Activated naive CD8-positive, alpha-beta T cell treated with anti-CD3 and anti-CD28 coated beads, Interleukin-2, amount 10 ng/mL, durations not matched to agents 7 days and 5 days (primary cell): Measurements from ENCODE around the gene ACTR3C. TPM values are rescaled to one million over a fixed set of nuclear protein-coding genes. Genes with fewer than 3 reads are reported as not detected.
"Not testable (repeated sequence)": the region's sequence is repeated elsewhere in the genome, so short reads cannot be mapped to it uniquely, and the experiment has no call there.

Experiments used
- ATAC-seq: fragments of 150-1000 bp; cut with Tn5 transposase; one replicate; pipeline ENCODE4 v1.10.0; 2021; ENCODE audit warnings: low read depth, moderate library complexity
- POLR2A ChIA-PET: fragments of 350-600 bp; sonication (Branson Sonifier 250); formaldehyde crosslinking; loops from one replicate; lab custom pipeline; 2021; ENCODE audit warnings: antibody characterized with exemption; lab: Charles Lee
- DNase-seq: peaks from one replicate; pipeline ENCODE4 v3.0.0; 2021
- H3K27ac Mint-ChIP-seq: one replicate; pipeline ENCODE4 v1.8.0; 2022; ENCODE audit warnings: mild to moderate bottlenecking, mixed read lengths
- H3K27me3 Mint-ChIP-seq: one replicate; pipeline ENCODE4 v1.8.0; 2022; ENCODE audit warnings: mild to moderate bottlenecking, moderate library complexity, mixed read lengths
- H3K36me3 Mint-ChIP-seq: one replicate; pipeline ENCODE4 v1.8.0; 2021; ENCODE audit warnings: mild to moderate bottlenecking, mixed read lengths
- H3K4me1 Mint-ChIP-seq: one replicate; pipeline ENCODE4 v1.8.0; 2021; ENCODE audit warnings: mixed read lengths
- H3K4me3 Mint-ChIP-seq: one replicate; pipeline ENCODE4 v1.8.0; 2022; ENCODE audit warnings: mild to moderate bottlenecking, moderate library complexity, mixed read lengths
- H3K9me3 Mint-ChIP-seq: one replicate; pipeline ENCODE4 v1.8.0; 2021; ENCODE audit warnings: mixed read lengths
- total RNA-seq, 2 experiments: library from RNA; stranded (reverse); gene quantifications; one replicate each; pipeline ENCODE4 v1.2.3, GENCODE V29; 2021

ACTR3C gene
- total RNA-seq, 2 experiments from 2014 or later = 6.4 to 7.0 TPM

DNA sequence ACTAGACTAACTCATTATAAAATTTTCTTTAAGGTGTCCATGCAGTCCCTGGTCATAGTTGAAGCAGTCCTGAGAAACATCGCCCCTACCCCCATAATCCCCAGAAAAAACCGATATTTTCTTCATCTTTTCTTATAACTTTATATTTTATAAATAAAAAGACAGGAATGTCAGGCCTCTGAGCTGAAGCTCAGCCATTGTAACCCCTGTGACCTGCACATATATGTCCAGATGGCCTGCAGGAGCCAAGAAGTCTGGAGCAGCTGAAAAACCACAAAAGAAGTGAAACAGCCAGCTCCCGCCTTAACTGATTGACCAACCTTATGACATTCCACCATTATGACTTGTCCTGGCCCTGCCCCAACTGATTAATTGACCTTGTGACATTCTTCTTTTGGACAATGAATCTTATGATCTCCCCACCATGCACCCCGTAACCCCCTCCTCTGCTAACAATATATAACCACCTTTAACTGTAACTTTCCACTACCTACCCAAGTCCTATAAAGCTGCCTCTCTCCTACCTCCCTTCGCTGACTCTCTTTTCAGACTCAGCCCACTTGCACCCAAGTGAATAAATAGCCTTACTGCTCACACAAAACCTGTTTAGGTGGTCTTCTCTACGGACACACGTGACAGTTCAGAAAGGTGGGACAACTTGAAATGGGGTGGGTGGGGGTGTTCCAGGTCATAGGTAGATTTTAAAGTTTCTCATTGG lies 10.5 kb downstream of the ACTR3C start:
- ATAC-seq, H3K4me3 Mint-ChIP-seq, H3K36me3 Mint-ChIP-seq, DNase-seq, H3K9me3 Mint-ChIP-seq, H3K27me3 Mint-ChIP-seq, H3K4me1 Mint-ChIP-seq, H3K27ac Mint-ChIP-seq: not testable (repeated sequence)
- POLR2A ChIA-PET = interaction anchor here (2.5 kb wide), 1 partner anchor 10 kb away, joined by 10 read pairs; the partner anchor contains the start of genes ACTR3C and LRRC61

DNA sequence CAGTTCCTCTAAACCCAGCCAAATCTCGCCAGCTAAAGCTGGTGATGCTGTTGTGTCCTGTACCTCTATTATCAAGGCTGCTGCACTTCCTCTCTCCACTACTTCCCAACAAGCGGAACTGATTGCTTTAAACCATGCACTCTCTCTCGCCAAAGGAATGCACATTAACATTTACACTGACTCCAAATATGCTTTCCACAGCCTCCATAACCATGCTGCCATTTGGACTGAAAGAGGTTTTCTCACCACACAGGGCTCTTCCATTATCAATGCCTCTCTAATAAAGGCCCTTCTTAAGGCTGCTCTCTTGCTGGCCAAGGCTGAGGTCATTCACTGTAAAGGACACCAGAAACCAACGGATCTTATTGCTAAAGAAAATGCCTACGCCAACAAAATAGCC lies 11.6 kb downstream of the ACTR3C start:
- Mint-ChIP-seq H3K4me1 (no peaks in the 10 kb centered on the region), H3K36me3 (peaks cover 1% of the 10 kb centered on the region), H3K27me3 (no peaks in the 10 kb centered on the region), H3K27ac (no peak overlapping the region), H3K4me3 (no peak overlapping the region), H3K9me3 (no peaks in the 10 kb centered on the region)
- ATAC-seq = no peak
- DNase-seq = no peak
- POLR2A ChIA-PET = no interaction called here

DNA sequence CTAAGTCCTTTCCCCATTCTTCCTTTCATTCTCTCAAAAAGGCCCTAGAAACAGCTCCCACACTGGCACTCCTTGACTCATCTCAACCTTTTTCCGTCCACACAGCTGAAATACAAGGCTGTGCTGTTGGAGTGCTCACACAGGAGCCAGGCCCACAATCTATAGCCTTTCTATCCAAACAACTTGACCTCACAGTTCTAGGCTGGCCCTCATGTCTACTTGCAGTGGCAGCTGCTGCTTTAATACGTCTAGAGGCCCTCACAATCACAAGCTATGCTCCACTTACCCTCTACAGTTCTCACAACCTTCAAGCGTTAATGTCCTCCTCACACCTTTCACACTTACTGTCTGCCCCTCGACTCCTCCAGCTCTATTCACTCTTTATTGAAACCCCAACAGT lies 12.2 kb downstream of the ACTR3C start:
- POLR2A ChIA-PET = no interaction called here
- H3K27ac Mint-ChIP-seq = no peak overlapping the region
- no peaks in the 10 kb centered on the region for H3K27me3 Mint-ChIP-seq
- H3K4me1 Mint-ChIP-seq = no peaks in the 10 kb centered on the region
- H3K9me3 Mint-ChIP-seq = no peaks in the 10 kb centered on the region
- no peak overlapping the region for H3K4me3 Mint-ChIP-seq
- DNase-seq (no peak), ATAC-seq (no peak)
- peaks cover 1% of the 10 kb centered on the region for H3K36me3 Mint-ChIP-seq

DNA sequence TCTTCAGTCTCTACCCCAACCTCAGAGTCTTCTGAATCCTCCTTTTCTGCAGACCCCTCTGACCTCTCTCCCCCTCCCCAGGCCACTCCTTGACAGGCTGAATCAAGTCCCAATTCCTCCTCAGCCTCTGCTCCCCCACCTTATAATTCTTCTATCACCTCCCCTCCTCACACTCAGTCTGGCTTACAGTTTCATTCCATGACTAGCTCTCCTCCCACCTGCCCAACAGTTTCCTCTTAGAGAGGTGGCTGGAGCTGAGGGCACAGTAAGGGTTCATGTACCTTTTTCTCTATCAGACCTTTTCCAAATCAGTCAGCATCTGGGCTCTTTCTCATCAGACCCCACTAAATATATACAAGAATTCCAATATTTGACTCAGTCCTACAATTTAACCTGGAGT lies 14.8 kb downstream of the ACTR3C start:
- Mint-ChIP-seq H3K9me3 (no peaks in the 10 kb centered on the region), H3K4me1 (no peaks in the 10 kb centered on the region), H3K27me3 (no peaks in the 10 kb centered on the region), H3K27ac (no peak overlapping the region), H3K36me3 (no peaks in the 10 kb centered on the region), H3K4me3 (no peak overlapping the region)
- DNase-seq (no peak), ATAC-seq (no peak)
- POLR2A ChIA-PET = no interaction called here

DNA sequence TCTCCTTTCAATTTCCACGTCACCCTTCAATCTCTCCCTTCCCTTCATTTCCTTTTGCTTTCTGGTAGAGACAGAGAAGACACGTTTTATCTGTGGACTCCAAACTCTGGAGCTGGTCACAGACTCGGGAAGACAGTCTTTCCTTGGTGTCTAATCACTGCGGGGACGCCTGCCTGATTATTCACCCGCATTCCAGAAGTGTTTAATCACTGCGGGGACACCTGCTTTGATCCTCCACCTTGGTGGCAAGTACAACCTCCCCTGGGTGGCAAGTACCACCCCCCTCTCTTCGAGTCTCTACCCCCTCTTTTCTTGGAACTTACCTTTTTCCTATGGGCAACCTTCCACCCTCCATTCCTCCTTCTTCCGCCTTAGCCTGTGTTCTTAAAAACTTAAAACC lies 15.4 kb downstream of the ACTR3C start:
- no peak overlapping the region for H3K4me3 Mint-ChIP-seq
- DNase-seq (no peak), ATAC-seq (no peak)
- no peaks in the 10 kb centered on the region for H3K9me3 Mint-ChIP-seq
- POLR2A ChIA-PET = no interaction called here
- H3K27ac Mint-ChIP-seq = no peak overlapping the region
- no peaks in the 10 kb centered on the region for H3K27me3 Mint-ChIP-seq
- no peaks in the 10 kb centered on the region for H3K36me3 Mint-ChIP-seq
- H3K4me1 Mint-ChIP-seq = no peaks in the 10 kb centered on the region

DNA sequence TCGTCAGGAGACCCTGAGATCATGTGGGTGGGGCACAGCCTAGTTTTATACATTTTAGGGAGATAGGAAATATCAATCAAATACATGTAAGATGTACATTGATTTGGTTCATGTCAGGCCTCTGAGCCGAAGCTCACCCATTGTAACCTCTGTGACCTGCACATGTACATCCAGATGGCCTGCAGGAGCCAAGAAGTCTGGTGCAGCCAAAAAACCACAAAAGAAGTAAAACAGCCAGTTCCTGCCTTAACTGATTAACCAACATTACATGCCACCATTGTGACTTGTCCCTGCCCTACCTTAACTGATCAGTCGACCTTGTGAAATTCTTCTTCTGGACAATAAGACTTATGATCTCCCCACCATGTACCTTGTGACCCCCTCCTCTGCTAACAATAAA lies 16.2 kb downstream of the ACTR3C start:
- Mint-ChIP-seq H3K27ac (no peak overlapping the region), H3K27me3 (no peaks in the 10 kb centered on the region), H3K4me1 (no peaks in the 10 kb centered on the region), H3K4me3 (no peak overlapping the region), H3K9me3 (no peaks in the 10 kb centered on the region), H3K36me3 (no peaks in the 10 kb centered on the region)
- POLR2A ChIA-PET = no interaction called here
- no peak for DNase-seq
- no peak for ATAC-seq

DNA sequence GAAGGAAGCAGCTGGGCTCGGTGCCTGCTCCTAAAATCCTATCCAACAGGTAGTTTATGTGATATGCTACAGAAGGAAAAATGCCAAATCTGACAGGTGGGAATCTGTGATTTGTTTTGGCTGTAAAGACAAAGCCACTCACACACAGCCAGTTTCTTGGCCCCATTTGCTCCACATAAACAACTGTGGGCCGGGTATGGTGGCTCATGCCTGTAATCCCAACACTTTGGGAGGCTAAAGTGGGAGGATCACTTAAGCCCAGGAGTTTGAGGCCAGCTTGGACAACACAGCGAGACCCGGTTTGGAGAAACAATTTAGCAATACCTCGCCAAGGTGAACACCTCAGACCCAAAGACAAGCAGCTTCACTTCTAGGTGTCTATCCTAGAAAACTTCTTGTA lies 17.0 kb downstream of the ACTR3C start:
- H3K4me1 Mint-ChIP-seq, ATAC-seq, H3K27ac Mint-ChIP-seq, H3K4me3 Mint-ChIP-seq, DNase-seq, H3K27me3 Mint-ChIP-seq, H3K36me3 Mint-ChIP-seq, POLR2A ChIA-PET, H3K9me3 Mint-ChIP-seq: not testable (repeated sequence)

DNA sequence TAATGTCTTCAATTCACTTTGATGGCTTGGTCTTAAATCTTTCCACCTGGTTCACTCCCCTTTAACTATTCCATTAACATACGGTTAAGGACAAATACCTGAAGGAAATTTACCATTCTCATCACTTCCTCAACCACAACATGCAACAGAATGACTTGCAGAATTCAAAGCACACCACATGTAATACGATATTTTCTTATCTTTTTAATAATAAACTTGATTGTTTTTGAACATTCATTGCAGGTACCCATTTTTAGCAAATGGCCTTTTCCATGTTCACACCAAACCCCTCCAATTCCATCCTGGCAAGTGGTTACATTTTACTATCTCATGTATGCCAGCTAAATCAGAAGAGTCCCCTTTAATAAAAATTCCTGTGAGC lies 17.5 kb downstream of the ACTR3C start:
- H3K9me3 Mint-ChIP-seq, DNase-seq, H3K27ac Mint-ChIP-seq, ATAC-seq, POLR2A ChIA-PET, H3K36me3 Mint-ChIP-seq, H3K27me3 Mint-ChIP-seq, H3K4me3 Mint-ChIP-seq, H3K4me1 Mint-ChIP-seq: not testable (repeated sequence)

DNA sequence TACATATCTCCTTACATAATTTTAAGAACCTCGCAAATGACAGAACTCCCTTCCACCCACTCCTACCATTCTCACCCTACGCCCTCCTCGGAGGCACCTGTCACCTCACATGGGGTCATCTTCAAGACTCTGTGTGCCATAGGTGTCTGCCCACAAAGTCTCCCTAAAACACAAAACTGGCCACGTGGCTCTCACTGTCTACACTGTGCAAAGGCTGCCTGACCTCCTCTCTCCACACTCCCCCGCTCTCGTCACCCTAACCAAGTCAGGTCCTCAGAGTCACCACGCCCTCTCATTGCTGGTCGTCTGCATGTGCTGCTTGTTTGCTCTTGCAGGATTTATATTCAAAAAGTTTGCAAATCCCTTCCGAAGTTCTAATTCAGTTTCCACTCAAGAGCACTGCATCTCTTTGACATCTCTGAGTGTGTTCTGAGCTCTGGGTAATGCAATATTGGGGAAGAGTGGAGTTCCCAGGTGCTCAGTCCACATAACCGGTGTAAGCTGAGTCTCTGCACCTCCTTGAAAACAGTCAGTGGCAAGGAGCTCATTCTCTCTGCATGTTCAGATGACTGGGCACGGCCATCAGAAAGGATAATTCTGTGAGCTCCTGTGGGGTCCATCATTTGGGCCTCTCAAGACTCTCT lies 18.0 kb downstream of the ACTR3C start:
- H3K36me3 Mint-ChIP-seq, H3K4me3 Mint-ChIP-seq, H3K27ac Mint-ChIP-seq, H3K27me3 Mint-ChIP-seq, H3K4me1 Mint-ChIP-seq, DNase-seq, H3K9me3 Mint-ChIP-seq, POLR2A ChIA-PET, ATAC-seq: not testable (repeated sequence)

DNA sequence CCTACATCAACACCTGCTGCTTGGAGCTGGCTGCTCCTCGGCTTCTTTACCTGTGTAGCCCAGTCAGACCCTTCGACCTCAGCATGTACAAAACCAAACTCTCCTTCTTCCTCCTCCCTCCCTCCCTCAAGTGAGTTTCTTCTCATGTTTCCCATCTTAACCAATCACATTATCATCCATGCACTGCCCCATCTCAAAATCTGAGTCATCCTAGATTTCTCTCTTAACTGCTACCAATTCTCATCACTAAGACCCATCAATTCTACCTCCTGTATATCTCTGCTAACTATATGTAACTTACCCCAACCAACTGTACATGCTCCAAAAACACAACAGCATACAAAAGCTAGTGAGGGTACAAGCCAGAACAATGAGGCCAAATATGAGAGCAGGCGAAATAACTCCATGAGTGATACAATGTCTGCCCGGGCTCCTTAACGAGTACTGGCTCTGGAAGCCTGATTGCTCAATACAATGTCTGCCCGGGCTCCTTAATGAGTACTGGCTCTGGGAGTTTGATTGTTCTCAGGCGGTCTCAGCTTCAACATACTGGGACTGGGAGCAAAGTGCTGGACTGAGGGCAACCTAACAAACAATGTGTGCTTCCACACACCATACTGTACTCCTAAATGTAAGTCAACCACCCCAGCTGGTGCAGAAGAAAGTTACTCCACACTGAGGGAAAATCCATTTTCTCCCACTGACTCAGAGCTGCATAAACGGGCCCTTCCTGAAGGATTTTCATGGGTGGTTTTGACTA lies 18.7 kb downstream of the ACTR3C start:
- H3K4me3 Mint-ChIP-seq, H3K27ac Mint-ChIP-seq, H3K9me3 Mint-ChIP-seq, ATAC-seq, H3K27me3 Mint-ChIP-seq, POLR2A ChIA-PET, DNase-seq, H3K36me3 Mint-ChIP-seq, H3K4me1 Mint-ChIP-seq: not testable (repeated sequence)

DNA sequence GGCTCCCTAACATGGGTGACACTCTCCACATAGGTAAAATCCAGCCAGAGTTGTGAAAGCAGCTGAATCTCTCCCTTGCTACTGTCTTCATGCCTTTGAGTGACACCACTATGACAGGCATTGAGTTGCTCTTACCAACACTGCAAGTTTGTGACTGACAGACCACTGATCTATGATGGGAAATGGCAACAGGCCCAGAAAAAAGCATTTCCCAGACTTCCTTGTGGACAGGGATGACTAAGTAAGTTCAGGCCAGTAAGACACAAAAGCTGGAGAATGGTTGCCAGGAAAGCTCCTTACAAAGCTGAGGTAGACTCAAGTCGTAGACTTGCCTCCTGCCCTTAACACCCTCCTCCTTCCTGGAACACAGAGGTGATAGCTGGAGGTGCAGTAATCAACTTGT lies 20.4 kb downstream of the ACTR3C start:
- H3K27me3 Mint-ChIP-seq, H3K4me1 Mint-ChIP-seq, H3K27ac Mint-ChIP-seq, H3K9me3 Mint-ChIP-seq, ATAC-seq, H3K36me3 Mint-ChIP-seq, DNase-seq, H3K4me3 Mint-ChIP-seq, POLR2A ChIA-PET: not testable (repeated sequence)

DNA sequence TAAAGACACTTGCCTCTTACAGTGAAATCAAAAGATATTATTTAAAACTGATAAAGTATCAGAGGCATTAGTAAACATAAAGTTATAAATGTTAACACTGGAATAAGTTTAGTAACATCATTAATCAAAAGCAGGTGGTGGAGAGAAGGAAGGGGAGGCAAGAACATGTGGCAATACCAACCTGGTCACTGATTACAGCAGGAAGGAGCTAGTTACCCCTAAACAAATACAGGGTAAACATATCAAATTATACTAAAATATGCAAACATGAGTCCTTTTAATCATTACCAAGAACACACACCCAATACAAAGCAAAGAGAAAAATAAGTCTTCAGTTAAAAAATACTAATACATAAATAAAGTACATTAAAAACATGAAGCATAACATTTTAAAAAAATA lies 25.4 kb downstream of the ACTR3C start:
- POLR2A ChIA-PET, H3K4me1 Mint-ChIP-seq, H3K27ac Mint-ChIP-seq, H3K27me3 Mint-ChIP-seq, H3K9me3 Mint-ChIP-seq, ATAC-seq, DNase-seq, H3K4me3 Mint-ChIP-seq, H3K36me3 Mint-ChIP-seq: not testable (repeated sequence)

DNA sequence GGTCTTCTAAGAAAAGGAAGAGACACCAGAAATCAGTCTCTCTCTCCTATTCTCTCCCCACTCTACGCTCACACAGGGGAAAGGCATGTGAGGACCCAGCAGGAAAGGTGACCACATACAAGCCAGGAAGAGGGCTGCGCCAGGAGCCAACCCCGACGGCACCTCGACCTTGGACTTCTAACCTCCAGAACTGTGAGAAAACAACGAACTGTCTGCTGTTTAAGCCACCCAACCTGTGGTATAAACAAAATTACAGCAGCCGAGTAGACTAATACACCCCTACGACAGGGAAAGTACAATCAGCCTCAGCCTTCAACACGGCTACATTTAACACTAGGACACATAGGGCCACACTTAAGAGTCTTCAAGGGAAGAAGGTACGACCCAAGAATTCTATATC lies 26.5 kb downstream of the ACTR3C start:
- H3K27ac Mint-ChIP-seq, H3K4me1 Mint-ChIP-seq, H3K4me3 Mint-ChIP-seq, H3K27me3 Mint-ChIP-seq, DNase-seq, ATAC-seq, POLR2A ChIA-PET, H3K36me3 Mint-ChIP-seq, H3K9me3 Mint-ChIP-seq: not testable (repeated sequence)

DNA sequence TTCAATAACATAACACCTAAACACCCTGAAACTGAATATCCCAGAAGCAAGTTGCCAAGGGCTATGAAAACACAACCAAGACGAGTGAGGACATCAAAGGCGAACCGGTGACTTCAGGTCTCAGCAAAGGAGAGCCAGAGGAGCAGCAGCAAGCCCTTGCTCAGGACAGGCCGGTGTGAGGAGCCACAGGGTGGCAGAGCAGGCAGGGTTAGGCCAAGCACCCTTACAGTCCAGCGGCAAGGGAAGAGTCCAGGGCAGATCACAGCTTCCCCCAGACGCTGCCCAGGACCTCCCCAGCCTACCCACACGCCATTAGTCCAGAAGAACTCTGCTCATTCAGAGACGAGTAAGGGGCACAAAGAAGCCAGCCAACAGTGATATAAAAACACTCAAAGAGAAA lies 27.7 kb downstream of the ACTR3C start:
- POLR2A ChIA-PET, H3K36me3 Mint-ChIP-seq, ATAC-seq, H3K27ac Mint-ChIP-seq, H3K9me3 Mint-ChIP-seq, H3K27me3 Mint-ChIP-seq, H3K4me1 Mint-ChIP-seq, DNase-seq, H3K4me3 Mint-ChIP-seq: not testable (repeated sequence)
